ENCODE results near the gene NUP43. TPM values are rescaled to one million over a fixed set of nuclear protein-coding genes. Genes with fewer than 3 reads are reported as not detected.
"Not testable (repeated sequence)": the region's sequence is repeated elsewhere in the genome, so short reads cannot be mapped to it uniquely, and the experiment has no call there.

NUP43 gene
- total RNA-seq, 1 experiment from 2014 or later = 79.1 TPM

DNA sequence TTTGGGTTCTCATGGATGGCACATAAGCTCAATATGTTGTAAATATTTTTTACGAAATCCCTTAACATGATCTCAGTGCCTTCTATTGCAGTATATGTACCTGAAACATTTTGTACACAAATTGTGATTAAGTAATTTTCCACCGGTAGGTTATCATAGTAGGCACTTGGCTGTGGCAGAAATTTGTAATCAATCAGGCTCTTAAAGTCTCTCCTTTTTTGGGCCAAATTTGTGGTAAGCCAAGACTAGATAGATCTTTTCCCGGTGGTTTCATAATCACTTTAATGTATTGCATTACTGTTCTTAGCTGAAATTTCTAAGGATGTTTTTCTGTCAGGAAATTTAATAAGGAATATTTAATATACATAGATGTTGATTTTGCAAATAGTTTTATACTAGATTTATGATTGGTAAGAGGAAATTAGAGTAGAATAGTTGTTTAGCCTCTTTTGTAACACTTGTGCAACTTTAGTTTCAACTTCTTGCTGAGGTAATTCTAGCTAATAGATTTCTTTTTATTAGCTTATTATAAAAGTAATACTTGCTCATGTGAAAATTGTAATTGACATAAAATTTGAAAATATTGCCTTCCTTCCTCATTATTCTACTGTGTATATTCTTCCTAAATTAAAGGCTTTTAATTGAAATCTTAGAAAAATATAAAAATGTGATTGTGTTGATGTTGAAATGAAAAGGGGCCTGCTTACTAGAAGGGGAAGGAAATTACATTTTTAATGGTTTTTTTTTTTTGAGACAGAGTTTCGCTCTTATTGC is 6.5 kb upstream of the NUP43 start (continued):
- TF ChIP-seq ZNF416 (CRISPR knock-in tag; IDR thresholded peaks at IDR 0.05) = no peak

DNA sequence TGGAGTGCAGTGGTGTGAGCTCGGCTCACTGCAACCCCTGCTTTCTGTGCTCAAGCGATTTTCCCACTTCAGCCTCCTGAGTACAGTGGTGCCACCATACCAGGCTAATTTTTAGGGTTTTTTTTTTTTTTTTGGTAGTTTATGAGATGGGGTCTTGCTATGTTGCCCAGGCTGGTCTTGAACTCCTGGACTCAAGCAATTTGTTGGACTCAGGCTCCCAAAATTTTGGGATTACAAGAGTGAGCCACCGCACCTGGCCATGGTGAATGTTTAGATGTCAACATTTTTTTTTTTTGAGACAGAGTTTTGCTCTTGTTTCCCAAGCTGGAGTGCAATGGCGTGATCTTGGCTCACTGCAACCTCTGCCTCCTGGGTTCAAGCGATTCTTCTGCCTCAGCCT is 5.6 kb upstream of the NUP43 start:
- H3K4me3 Mint-ChIP-seq; H3K27ac Mint-ChIP-seq; CTCF ChIA-PET; ATAC-seq; H3K27me3 Mint-ChIP-seq (ENCODE audit: low read depth); DNase-seq (ENCODE audit: low spot score); H3K9me3 Mint-ChIP-seq; H3K4me1 Mint-ChIP-seq; H3K36me3 Mint-ChIP-seq: not testable (repeated sequence)
- TF ChIP-seq ZNF121 (CRISPR knock-in tag; IDR thresholded peaks at IDR 0.05) = peak; percentile 12; the same call in 1 of the 2 replicates
- POLR2A ChIA-PET = interaction anchor here (0.6 to 0.7 kb wide), 2 partner anchors 33 to 823 kb away, joined by 3 to 5 read pairs; no protein-coding TSS in a partner anchor

DNA sequence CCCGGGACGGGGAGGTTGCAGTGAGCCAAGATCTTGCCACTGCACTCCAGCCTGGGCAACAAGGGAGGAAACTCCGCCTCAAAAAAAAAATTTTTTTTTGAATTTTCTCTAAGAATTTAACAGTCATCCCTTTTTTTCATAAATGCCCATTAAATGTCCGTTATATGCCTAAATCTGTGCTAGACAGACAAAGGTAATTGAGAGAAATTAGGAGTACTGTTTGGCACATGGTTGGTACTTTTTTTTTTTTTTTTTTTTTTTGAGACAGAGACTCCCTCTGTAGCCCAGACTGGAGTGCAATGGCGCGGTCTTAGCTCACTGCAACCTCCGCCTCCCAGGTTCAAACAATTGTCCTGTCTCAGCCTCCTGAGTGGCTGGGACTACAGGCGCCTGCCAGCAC is 4.9 kb upstream of the NUP43 start:
- CTCF ChIA-PET = no interaction called here
- TF ChIP-seq CBFB (CRISPR knock-in tag; IDR thresholded peaks at IDR 0.05; ENCODE audit: low read depth) (no peak), TCF7 (CRISPR knock-in tag; IDR thresholded peaks at IDR 0.05; ENCODE audit: low read depth) (no peak), GRHL2 (CRISPR knock-in tag; IDR thresholded peaks at IDR 0.05; ENCODE audit: insufficient replicate concordance, severe bottlenecking) (no peak), ZNF232 (CRISPR knock-in tag; IDR thresholded peaks at IDR 0.05) (no peak), SMAD4 (CRISPR knock-in tag; IDR thresholded peaks at IDR 0.05) (no peak), GTF2I (CRISPR knock-in tag; conservative IDR thresholded peaks at IDR 0.05) (no peak), ZNF416 (CRISPR knock-in tag; IDR thresholded peaks at IDR 0.05) (no peak), ZNF219 (CRISPR knock-in tag; IDR thresholded peaks at IDR 0.05; ENCODE audit: borderline replicate concordance) (no peak), FOXP1 (CRISPR knock-in tag; IDR thresholded peaks at IDR 0.05; ENCODE audit: borderline replicate concordance) (no peak)
- TF ChIP-seq, protein P1, sequence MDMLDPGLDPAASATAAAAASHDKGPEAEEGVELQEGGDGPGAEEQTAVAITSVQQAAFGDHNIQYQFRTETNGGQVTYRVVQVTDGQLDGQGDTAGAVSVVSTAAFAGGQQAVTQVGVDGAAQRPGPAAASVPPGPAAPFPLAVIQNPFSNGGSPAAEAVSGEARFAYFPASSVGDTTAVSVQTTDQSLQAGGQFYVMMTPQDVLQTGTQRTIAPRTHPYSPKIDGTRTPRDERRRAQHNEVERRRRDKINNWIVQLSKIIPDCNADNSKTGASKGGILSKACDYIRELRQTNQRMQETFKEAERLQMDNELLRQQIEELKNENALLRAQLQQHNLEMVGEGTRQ (CRISPR knock-in tag; IDR thresholded peaks at IDR 0.05) = no peak
- TF ChIP-seq, protein P2, sequence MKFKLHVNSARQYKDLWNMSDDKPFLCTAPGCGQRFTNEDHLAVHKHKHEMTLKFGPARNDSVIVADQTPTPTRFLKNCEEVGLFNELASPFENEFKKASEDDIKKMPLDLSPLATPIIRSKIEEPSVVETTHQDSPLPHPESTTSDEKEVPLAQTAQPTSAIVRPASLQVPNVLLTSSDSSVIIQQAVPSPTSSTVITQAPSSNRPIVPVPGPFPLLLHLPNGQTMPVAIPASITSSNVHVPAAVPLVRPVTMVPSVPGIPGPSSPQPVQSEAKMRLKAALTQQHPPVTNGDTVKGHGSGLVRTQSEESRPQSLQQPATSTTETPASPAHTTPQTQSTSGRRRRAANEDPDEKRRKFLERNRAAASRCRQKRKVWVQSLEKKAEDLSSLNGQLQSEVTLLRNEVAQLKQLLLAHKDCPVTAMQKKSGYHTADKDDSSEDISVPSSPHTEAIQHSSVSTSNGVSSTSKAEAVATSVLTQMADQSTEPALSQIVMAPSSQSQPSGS (CRISPR knock-in tag; IDR thresholded peaks at IDR 0.05; ENCODE audit: borderline replicate concordance, low read depth) = no peak
- TF ChIP-seq, protein P3, sequence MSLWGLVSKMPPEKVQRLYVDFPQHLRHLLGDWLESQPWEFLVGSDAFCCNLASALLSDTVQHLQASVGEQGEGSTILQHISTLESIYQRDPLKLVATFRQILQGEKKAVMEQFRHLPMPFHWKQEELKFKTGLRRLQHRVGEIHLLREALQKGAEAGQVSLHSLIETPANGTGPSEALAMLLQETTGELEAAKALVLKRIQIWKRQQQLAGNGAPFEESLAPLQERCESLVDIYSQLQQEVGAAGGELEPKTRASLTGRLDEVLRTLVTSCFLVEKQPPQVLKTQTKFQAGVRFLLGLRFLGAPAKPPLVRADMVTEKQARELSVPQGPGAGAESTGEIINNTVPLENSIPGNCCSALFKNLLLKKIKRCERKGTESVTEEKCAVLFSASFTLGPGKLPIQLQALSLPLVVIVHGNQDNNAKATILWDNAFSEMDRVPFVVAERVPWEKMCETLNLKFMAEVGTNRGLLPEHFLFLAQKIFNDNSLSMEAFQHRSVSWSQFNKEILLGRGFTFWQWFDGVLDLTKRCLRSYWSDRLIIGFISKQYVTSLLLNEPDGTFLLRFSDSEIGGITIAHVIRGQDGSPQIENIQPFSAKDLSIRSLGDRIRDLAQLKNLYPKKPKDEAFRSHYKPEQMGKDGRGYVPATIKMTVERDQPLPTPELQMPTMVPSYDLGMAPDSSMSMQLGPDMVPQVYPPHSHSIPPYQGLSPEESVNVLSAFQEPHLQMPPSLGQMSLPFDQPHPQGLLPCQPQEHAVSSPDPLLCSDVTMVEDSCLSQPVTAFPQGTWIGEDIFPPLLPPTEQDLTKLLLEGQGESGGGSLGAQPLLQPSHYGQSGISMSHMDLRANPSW (CRISPR knock-in tag; conservative IDR thresholded peaks at IDR 0.05; ENCODE audit: low read depth) = no peak
- TF ChIP-seq, protein P4, sequence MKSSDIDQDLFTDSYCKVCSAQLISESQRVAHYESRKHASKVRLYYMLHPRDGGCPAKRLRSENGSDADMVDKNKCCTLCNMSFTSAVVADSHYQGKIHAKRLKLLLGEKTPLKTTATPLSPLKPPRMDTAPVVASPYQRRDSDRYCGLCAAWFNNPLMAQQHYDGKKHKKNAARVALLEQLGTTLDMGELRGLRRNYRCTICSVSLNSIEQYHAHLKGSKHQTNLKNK (CRISPR knock-in tag; IDR thresholded peaks at IDR 0.05) = no peak
- TF ChIP-seq, protein P5, sequence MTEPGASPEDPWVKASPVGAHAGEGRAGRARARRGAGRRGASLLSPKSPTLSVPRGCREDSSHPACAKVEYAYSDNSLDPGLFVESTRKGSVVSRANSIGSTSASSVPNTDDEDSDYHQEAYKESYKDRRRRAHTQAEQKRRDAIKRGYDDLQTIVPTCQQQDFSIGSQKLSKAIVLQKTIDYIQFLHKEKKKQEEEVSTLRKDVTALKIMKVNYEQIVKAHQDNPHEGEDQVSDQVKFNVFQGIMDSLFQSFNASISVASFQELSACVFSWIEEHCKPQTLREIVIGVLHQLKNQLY (CRISPR knock-in tag; IDR thresholded peaks at IDR 0.05) = no peak
- TF ChIP-seq, protein P6, sequence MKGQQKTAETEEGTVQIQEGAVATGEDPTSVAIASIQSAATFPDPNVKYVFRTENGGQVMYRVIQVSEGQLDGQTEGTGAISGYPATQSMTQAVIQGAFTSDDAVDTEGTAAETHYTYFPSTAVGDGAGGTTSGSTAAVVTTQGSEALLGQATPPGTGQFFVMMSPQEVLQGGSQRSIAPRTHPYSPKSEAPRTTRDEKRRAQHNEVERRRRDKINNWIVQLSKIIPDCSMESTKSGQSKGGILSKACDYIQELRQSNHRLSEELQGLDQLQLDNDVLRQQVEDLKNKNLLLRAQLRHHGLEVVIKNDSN (CRISPR knock-in tag; IDR thresholded peaks at IDR 0.05) = no peak
- TF ChIP-seq, protein P7, sequence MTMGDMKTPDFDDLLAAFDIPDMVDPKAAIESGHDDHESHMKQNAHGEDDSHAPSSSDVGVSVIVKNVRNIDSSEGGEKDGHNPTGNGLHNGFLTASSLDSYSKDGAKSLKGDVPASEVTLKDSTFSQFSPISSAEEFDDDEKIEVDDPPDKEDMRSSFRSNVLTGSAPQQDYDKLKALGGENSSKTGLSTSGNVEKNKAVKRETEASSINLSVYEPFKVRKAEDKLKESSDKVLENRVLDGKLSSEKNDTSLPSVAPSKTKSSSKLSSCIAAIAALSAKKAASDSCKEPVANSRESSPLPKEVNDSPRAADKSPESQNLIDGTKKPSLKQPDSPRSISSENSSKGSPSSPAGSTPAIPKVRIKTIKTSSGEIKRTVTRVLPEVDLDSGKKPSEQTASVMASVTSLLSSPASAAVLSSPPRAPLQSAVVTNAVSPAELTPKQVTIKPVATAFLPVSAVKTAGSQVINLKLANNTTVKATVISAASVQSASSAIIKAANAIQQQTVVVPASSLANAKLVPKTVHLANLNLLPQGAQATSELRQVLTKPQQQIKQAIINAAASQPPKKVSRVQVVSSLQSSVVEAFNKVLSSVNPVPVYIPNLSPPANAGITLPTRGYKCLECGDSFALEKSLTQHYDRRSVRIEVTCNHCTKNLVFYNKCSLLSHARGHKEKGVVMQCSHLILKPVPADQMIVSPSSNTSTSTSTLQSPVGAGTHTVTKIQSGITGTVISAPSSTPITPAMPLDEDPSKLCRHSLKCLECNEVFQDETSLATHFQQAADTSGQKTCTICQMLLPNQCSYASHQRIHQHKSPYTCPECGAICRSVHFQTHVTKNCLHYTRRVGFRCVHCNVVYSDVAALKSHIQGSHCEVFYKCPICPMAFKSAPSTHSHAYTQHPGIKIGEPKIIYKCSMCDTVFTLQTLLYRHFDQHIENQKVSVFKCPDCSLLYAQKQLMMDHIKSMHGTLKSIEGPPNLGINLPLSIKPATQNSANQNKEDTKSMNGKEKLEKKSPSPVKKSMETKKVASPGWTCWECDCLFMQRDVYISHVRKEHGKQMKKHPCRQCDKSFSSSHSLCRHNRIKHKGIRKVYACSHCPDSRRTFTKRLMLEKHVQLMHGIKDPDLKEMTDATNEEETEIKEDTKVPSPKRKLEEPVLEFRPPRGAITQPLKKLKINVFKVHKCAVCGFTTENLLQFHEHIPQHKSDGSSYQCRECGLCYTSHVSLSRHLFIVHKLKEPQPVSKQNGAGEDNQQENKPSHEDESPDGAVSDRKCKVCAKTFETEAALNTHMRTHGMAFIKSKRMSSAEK (CRISPR knock-in tag; IDR thresholded peaks at IDR 0.05; ENCODE audit: borderline replicate concordance) = no peak
- H3K27me3 Mint-ChIP-seq (ENCODE audit: low read depth) = no peaks in the 10 kb centered on the region

More for the DNA sequence above, 4.9 kb upstream of the NUP43 start:
- H3K27ac Mint-ChIP-seq = no peak overlapping the region
- POLR2A ChIA-PET = interaction anchor here (0.6 kb wide), 1 partner anchor 33 kb away, joined by 3 read pairs; no protein-coding TSS in a partner anchor
- peaks cover 15% of the 10 kb centered on the region for H3K4me1 Mint-ChIP-seq
- ATAC-seq (no peak), DNase-seq (ENCODE audit: low spot score) (no peak)
- peak overlapping the region; percentile 88 for H3K4me3 Mint-ChIP-seq
- H3K9me3 Mint-ChIP-seq = no peaks in the 10 kb centered on the region
- no peaks in the 10 kb centered on the region for H3K36me3 Mint-ChIP-seq
